ENCODE measurements around the gene ZFP82. TPM values are rescaled to one million over a fixed set of nuclear protein-coding genes. Genes with fewer than 3 reads are reported as not detected.

Gene ZFP82
- total RNA-seq (2014; rRNA removed; shearing (Covaris generic)), result 3.5 and 3.6 TPM in 2 replicates

GRCh38 chr19:36418287-36419001 is at the start of gene ZFP82:
Gene ZFP82 (minus strand): TSS chr19:36418644. CDS start chr19:36409789, 8,855 bp downstream.

GRCh38 chr19:36378625-36379509 is 39.6 kb downstream of the ZFP82 start, which contains the start of gene ZFP14:
Gene ZFP14 (minus strand): TSS chr19:36379201. CDS start chr19:36367892, 11,309 bp downstream.

Other genes starting within 250 kb of the ZFP82 start
- 2.3 and 2.8 TPM in 2 replicates for gene ZNF565, start 204.0 kb downstream of the ZFP82 start, total RNA-seq (2014; rRNA removed; shearing (Covaris generic))
- 84.9 and 94.3 TPM in 2 replicates for gene ZNF146, start 203.5 kb downstream of the ZFP82 start, total RNA-seq (2014; rRNA removed; shearing (Covaris generic))
- 2.2 and 3.4 TPM in 2 replicates for gene ZFP14, start 39.4 kb downstream of the ZFP82 start, total RNA-seq (2014; rRNA removed; shearing (Covaris generic))
- 15.5 and 18.4 TPM in 2 replicates for gene ZNF566, start 70.9 kb upstream of the ZFP82 start, total RNA-seq (2014; rRNA removed; shearing (Covaris generic))
- gene ZNF260, start 109.6 kb upstream of the ZFP82 start, total RNA-seq (2014; rRNA removed; shearing (Covaris generic)), result 3.9 and 5.2 TPM in 2 replicates
- 6.4 and 9.1 TPM in 2 replicates for gene ZNF529, start 154.6 kb upstream of the ZFP82 start, total RNA-seq (2014; rRNA removed; shearing (Covaris generic))
- 0.27 and 0.53 TPM in 2 replicates for gene ZNF382, start 186.7 kb upstream of the ZFP82 start, total RNA-seq (2014; rRNA removed; shearing (Covaris generic))
- gene ZNF461, start 248.2 kb upstream of the ZFP82 start, total RNA-seq (2014; rRNA removed; shearing (Covaris generic)), result 11.6 and 12.4 TPM in 2 replicates

All from A375 (cell line).